ENCODE results near the gene HADHA.

Gene HADHA

GRCh38 chr2:26243470-26244308, 743 bp downstream of the HADHA start:
- DNase-seq, result no peak

GRCh38 chr2:26241928-26242436, 2.5 kb downstream of the HADHA start:
- DNase-seq, result no peak

- DNase-seq, result no peak
These were observed 6.0 kb downstream of the HADHA start for GRCh38 chr2:26238311-26238958.

GRCh38 chr2:26237868-26238267, 6.6 kb downstream of the HADHA start:
- no peak for DNase-seq

GRCh38 chr2:26235089-26235488, 9.3 kb downstream of the HADHA start:
- DNase-seq, result no peak

- DNase-seq, result no peak
These were observed 13.6 kb downstream of the HADHA start for GRCh38 chr2:26230806-26231205.

GRCh38 chr2:26229595-26229994, 14.8 kb downstream of the HADHA start:
- no peak for DNase-seq

- DNase-seq, result no peak
These were observed 20.3 kb downstream of the HADHA start for GRCh38 chr2:26224095-26224494.

GRCh38 chr2:26223018-26223417, 21.4 kb downstream of the HADHA start:
- DNase-seq, result no peak

- no peak for DNase-seq
These were observed 26.7 kb downstream of the HADHA start for GRCh38 chr2:26217720-26218119.

- DNase-seq, result no peak
These were observed 27.8 kb downstream of the HADHA start for GRCh38 chr2:26216587-26216986.

- DNase-seq, result no peak
These were observed 28.6 kb downstream of the HADHA start for GRCh38 chr2:26215833-26216232.

GRCh38 chr2:26214759-26215158, 29.7 kb downstream of the HADHA start:
- no peak for DNase-seq

GRCh38 chr2:26212011-26212410, 32.4 kb downstream of the HADHA start:
- DNase-seq, result no peak

GRCh38 chr2:26203906-26204305, 40.5 kb downstream of the HADHA start:
- no peak for DNase-seq

- DNase-seq, result no peak
These were observed 41.4 kb downstream of the HADHA start for GRCh38 chr2:26202981-26203490.

GRCh38 chr2:26197516-26197915, 46.9 kb downstream of the HADHA start:
- no peak for DNase-seq

GRCh38 chr2:26196683-26197418, 47.6 kb downstream of the HADHA start:
- DNase-seq, result no peak

GRCh38 chr2:26195040-26195984, 49.1 kb downstream of the HADHA start:
- no peak for DNase-seq

- no peak for DNase-seq
These were observed 50.7 kb downstream of the HADHA start for GRCh38 chr2:26193578-26194231.

- no peak for DNase-seq
These were observed 52.9 kb downstream of the HADHA start for GRCh38 chr2:26191316-26192159.
